ENCODE data around the gene NGDN.
"Not testable (repeated sequence)": the region's sequence is repeated elsewhere in the genome, so short reads cannot be mapped to it uniquely, and the experiment has no call there.

The NGDN gene

DNA sequence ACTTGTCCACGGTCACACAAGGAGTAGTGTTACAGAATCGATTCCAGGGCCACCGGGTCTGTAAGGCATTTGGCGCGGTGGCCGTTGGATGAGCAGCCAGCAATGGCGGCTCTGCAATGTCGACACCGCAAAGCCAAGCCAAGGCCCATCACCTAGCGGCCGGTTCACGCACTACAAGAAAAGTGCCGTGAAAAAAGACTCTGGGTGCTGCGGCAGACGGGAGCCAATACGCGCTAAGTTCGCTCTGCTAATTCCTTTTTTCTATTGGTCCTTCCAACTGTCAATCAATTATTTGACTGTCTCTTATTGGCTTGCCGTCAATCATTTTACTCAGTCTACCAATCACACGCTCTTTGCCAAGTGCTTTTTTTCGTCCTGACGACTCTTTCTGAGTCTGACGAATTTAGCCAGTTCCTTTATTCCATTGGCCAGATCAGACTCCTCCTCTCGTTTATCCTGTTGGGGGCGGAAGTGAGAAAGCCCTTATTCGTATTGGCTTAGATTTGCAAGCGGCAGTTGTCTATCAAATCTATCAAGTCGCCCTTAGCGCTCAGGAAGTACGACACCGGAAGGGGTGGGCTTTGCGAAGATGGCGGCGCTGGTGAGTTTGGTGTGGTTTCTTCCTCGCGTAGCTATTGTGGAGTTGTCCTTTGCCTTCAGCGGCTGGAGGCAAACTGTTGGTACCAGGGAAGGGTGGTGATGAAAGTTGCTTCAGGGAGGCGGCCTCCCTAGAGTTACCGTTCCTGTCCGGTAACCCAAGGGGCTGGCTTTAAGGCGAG lies at the start of gene NGDN:
TSS of gene NGDN (plus strand) at position 577 of the 779 bp plus-strand sequence. CDS start at position 590, 13 bp downstream.
- TF ChIP-seq, protein P1, sequence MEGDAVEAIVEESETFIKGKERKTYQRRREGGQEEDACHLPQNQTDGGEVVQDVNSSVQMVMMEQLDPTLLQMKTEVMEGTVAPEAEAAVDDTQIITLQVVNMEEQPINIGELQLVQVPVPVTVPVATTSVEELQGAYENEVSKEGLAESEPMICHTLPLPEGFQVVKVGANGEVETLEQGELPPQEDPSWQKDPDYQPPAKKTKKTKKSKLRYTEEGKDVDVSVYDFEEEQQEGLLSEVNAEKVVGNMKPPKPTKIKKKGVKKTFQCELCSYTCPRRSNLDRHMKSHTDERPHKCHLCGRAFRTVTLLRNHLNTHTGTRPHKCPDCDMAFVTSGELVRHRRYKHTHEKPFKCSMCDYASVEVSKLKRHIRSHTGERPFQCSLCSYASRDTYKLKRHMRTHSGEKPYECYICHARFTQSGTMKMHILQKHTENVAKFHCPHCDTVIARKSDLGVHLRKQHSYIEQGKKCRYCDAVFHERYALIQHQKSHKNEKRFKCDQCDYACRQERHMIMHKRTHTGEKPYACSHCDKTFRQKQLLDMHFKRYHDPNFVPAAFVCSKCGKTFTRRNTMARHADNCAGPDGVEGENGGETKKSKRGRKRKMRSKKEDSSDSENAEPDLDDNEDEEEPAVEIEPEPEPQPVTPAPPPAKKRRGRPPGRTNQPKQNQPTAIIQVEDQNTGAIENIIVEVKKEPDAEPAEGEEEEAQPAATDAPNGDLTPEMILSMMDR (IDR thresholded peaks at IDR 0.05; ENCODE audit: low read depth, low read length, missing control alignments): peak; percentile 87
- in situ Hi-C loops (cut with HindIII; ENCODE audit: low pct_ligation_motif_present, low sequenced_read_pairs): no loop called here
- DNase-seq: peak; percentile 100
- H3K27ac ChIP-seq: peak within 1 kb of the TSS; percentile 77
- no peaks in the 10 kb centered on the region for H3K27me3 ChIP-seq (replicated peaks)
- peaks cover 23% of the 10 kb centered on the region for H3K36me3 ChIP-seq (replicated peaks)
- H3K4me3 ChIP-seq (ENCODE audit: low read depth, low read length): peak within 1 kb of the TSS; percentile 98

GRCh38 chr14:23421594-23421993 lies 47.9 kb upstream of the NGDN start:
- H3K4me3 ChIP-seq (ENCODE audit: low read depth, low read length): no peak overlapping the region
- in situ Hi-C loops (cut with HindIII; ENCODE audit: low pct_ligation_motif_present, low sequenced_read_pairs): no loop called here
- DNase-seq: no peak
- no peak overlapping the region for H3K27ac ChIP-seq
- no peaks in the 10 kb centered on the region for H3K36me3 ChIP-seq (replicated peaks)
- TF ChIP-seq, protein P1 (IDR thresholded peaks at IDR 0.05; ENCODE audit: low read depth, low read length, missing control alignments): no peak
- no peaks in the 10 kb centered on the region for H3K27me3 ChIP-seq (replicated peaks)

DNA sequence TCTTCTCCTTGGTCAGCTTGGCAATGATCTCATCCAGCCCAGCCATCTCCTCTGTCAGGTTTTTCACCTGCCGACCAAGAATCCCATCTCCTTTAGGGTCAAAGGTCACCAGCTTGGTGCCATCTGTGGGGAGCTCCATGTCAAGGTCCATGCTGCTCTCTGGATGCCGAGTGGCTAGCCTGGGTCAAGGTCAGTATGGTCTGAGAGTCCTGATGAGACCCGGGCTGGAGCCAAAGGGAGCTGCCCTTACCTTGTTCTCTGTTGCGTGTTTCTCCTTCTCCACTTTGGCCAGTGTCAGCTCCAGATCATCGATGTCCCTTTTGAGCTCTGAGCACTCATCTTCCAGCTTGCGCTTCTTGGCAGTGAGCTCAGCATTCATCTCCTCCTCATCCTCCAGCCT lies 45.8 kb upstream of the NGDN start:
- in situ Hi-C loops (cut with HindIII; ENCODE audit: low pct_ligation_motif_present, low sequenced_read_pairs): no loop called here
- Histone ChIP-seq H3K27ac (no peak overlapping the region), H3K4me3 (ENCODE audit: low read depth, low read length) (no peak overlapping the region), H3K36me3 (replicated peaks) (no peaks in the 10 kb centered on the region), H3K27me3 (replicated peaks) (no peaks in the 10 kb centered on the region)
- TF ChIP-seq, protein P1 (IDR thresholded peaks at IDR 0.05; ENCODE audit: low read depth, low read length, missing control alignments): no peak
- DNase-seq: no peak

DNA sequence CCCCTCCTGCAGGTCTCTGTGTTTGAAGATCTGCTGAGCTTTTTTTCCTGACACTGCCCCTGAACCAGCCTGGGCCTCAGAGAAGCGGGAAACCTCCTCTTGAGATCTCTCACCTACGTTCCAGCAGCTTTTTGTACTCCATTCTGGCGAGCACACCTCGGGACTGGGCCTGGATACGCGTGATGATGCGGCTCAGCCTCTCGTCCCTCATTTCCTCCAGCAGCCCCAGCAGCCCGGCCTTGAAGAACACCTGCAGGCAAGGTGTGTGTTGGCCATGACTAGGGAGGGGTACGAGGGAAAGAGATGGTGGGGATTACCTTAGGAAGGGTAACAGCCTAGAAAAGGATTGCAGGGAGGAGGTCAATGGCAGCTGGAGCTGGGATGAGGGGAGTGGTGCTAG lies 44.3 kb upstream of the NGDN start:
- TF ChIP-seq, protein P1 (IDR thresholded peaks at IDR 0.05; ENCODE audit: low read depth, low read length, missing control alignments): no peak
- Histone ChIP-seq H3K4me3 (ENCODE audit: low read depth, low read length) (no peak overlapping the region), H3K36me3 (replicated peaks) (no peaks in the 10 kb centered on the region), H3K27me3 (replicated peaks) (no peaks in the 10 kb centered on the region), H3K27ac (no peak overlapping the region)
- in situ Hi-C loops (cut with HindIII; ENCODE audit: low pct_ligation_motif_present, low sequenced_read_pairs): no loop called here
- DNase-seq: no peak

GRCh38 chr14:23425798-23426197 lies 43.7 kb upstream of the NGDN start:
- in situ Hi-C loops (cut with HindIII; ENCODE audit: low pct_ligation_motif_present, low sequenced_read_pairs); H3K4me3 ChIP-seq (ENCODE audit: low read depth, low read length); H3K27me3 ChIP-seq (replicated peaks); H3K36me3 ChIP-seq (replicated peaks); H3K27ac ChIP-seq; DNase-seq: not testable (repeated sequence)

- in situ Hi-C loops (cut with HindIII; ENCODE audit: low pct_ligation_motif_present, low sequenced_read_pairs): no loop called here
- no peaks in the 10 kb centered on the region for H3K36me3 ChIP-seq (replicated peaks)
- no peak for DNase-seq
- no peak overlapping the region for H3K27ac ChIP-seq
- no peak overlapping the region for H3K4me3 ChIP-seq (ENCODE audit: low read depth, low read length)
- H3K27me3 ChIP-seq (replicated peaks): no peaks in the 10 kb centered on the region
- TF ChIP-seq, protein P1 (IDR thresholded peaks at IDR 0.05; ENCODE audit: low read depth, low read length, missing control alignments): no peak
These were observed 40.6 kb upstream of the NGDN start for GRCh38 chr14:23428686-23429495.

All from brain microvascular endothelial cell (primary cell).